Fibroblast of mammary gland (primary cell): ENCODE results near the gene SCD5.

Source experiments
- DNase-seq: peaks from one replicate; pipeline ENCODE4 v3.0.0-alpha.2; 2010; ENCODE audit warnings: low read depth
- H3K4me3 ChIP-seq: 2 replicates; pipeline ENCODE4 v1.5.1; 2011; ENCODE audit warnings: low read depth, mild to moderate bottlenecking, low read length, moderate library complexity; ENCODE audit not compliant: control insufficient read depth
- TF ChIP-seq, protein P1 (sequence below): conservative IDR thresholded peaks from 2 replicates; pipeline ENCODE4 v1.5.1; 2011; ENCODE audit warnings: low read depth, low read length, inconsistent platforms; ENCODE audit not compliant: control insufficient read depth, insufficient read depth

Gene SCD5

DNA sequence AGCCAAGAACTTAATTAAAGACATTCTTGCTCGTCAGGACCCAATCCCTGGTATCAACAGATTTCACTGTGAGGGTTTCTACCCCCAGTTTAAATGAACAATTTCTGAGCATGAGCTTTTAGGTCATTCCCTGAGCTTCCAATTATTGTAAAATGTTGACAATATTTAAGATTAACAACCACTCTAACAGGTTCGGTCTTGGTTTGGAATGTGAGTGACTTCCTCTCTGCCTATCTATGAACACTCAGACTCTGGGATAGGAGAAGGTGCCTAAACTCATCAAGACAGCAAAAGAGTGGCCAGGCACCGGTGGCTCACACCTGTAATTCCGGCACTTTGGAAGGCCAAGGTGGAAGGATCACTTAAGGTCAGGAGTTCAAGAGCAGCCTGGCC is 153.9 kb downstream of the SCD5 start:
- no peak overlapping the region for H3K4me3 ChIP-seq
- TF ChIP-seq, protein P1, sequence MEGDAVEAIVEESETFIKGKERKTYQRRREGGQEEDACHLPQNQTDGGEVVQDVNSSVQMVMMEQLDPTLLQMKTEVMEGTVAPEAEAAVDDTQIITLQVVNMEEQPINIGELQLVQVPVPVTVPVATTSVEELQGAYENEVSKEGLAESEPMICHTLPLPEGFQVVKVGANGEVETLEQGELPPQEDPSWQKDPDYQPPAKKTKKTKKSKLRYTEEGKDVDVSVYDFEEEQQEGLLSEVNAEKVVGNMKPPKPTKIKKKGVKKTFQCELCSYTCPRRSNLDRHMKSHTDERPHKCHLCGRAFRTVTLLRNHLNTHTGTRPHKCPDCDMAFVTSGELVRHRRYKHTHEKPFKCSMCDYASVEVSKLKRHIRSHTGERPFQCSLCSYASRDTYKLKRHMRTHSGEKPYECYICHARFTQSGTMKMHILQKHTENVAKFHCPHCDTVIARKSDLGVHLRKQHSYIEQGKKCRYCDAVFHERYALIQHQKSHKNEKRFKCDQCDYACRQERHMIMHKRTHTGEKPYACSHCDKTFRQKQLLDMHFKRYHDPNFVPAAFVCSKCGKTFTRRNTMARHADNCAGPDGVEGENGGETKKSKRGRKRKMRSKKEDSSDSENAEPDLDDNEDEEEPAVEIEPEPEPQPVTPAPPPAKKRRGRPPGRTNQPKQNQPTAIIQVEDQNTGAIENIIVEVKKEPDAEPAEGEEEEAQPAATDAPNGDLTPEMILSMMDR: no peak
- DNase-seq: no peak

DNA sequence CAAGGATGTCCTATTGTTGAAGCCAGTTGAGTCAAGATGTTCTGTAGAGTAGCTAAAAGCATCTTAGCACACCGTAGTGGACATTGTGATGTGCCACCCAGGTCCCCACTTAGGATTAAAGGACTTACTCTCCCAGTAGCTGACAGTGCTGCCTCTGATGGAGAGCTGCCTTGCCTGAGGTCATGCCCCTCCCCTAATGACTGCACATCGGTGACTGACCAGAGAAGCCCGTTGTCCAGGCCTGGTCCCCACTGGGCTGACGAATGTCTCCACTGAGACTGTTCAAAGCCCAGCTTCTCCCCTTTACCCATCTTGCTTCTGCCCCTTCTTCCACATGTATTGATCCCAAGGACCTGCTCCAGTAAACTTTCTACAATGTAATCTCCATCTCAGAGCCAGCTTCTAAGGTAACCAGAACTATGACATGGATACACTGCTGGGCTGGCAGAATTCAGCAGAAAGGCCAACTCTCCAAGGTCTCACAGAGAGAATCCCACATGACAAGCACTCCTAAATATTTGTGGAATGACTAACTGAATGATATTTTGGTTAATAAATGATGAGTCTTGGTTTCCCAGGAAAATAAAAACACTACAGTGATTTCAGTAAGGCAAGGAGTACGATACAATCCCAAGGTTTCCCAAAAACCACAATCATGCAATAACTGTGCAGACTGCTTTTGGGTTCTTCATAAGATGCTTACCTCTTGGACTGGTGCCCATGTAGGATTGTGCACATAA is 154.4 kb downstream of the SCD5 start:
- TF ChIP-seq, protein P1: no peak
- peak; percentile 82 for DNase-seq
- no peak overlapping the region for H3K4me3 ChIP-seq

DNA sequence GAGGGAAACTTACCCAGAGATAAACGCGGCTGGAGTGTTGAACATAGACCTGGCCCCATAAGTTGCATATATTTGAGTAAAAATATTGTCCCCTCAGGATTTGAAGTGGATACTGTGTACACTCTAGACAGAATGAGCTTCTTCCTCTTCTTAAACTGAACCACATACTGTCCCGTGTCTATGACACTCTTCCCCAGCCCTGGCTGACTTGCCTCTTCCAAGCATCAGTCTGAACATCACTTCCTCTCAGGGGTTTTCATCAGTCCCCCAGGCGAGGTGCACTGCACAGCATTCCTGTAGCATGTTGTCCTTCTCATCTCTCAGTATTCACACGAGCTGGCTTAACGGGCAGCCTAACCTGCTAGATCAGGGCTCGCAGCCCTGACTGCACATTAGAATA is 156.3 kb downstream of the SCD5 start:
- no peak for DNase-seq
- no peak overlapping the region for H3K4me3 ChIP-seq
- TF ChIP-seq, protein P1: no peak

DNA sequence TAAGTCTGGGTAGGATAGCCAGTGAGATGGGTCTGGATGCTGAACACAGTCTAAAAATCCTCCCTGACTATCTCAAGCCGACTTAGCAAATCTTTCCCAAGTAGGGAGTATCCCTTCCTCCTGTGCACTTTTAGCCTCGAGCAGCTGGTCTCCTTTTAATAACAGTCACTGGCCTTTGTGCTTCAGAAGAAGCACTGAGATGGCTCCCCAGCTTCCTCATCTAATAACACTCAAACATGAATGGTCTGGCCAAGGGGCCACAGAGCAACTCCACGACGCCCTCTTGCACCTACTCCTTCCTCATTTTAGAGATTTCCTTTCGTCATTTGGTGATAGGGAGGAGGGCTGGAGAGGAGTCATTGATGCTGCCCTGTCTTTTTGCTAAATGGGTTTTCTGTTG is 158.1 kb downstream of the SCD5 start:
- H3K4me3 ChIP-seq: no peak overlapping the region
- no peak for DNase-seq
- TF ChIP-seq, protein P1: no peak

DNA sequence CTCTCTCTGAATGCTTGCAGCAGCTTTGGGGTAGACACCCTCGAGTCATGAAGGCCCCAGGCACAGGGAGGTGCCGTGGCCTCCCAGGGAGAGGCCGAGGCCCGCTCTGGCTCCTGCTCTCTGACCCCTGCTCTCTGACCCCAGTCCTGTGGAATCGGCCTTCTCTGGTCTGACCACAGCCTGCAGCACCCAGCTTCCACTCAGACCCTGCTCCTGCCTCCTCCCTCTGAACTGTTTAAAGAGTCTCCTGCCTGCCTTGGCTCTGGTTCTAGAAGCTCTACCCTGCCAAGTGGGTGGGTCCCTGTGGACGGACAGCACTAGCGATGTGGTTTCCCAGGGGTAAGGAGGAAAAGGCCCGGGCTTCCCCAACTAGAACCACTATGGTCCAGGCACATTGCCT is 158.6 kb downstream of the SCD5 start:
- TF ChIP-seq, protein P1: no peak
- H3K4me3 ChIP-seq: no peak overlapping the region
- DNase-seq: no peak

DNA sequence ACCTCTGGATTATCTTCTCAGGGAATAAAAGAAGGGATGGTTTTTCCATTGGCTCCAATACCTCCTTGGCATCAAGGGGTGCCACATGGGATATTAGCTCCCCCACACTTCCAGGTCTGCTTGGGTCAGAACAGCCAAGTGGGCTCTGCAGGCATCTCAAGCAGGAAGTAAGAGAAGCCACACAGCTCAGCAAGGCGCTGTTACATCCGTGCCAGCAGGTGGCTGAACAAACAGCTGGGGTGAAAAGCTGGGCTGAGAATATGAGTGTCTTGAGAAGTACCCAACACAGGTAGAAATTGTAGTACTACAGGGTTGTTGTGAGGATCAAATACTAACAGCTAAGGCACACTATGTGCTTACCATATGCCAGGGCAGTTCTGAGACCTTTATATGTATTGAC is 160.1 kb downstream of the SCD5 start:
- TF ChIP-seq, protein P1: no peak
- no peak overlapping the region for H3K4me3 ChIP-seq
- no peak for DNase-seq
